GM23338 (cell line): Measurements from ENCODE around the gene TRPC5OS. TPM values are rescaled to one million over a fixed set of nuclear protein-coding genes. Genes with fewer than 3 reads are reported as not detected.

Source experiments
- ATAC-seq: fragments of 200-7000 bp; cut with Tn5 transposase; 3 replicates; pipeline ENCODE4 v1.9.1; 2020
- DNase-seq: peaks from one replicate; pipeline ENCODE4 v3.0.0-alpha.2; 2015; ENCODE audit warnings: low spot score
- H2AFZ ChIP-seq: fragments of 200-600 bp; sonication (generic); 2 replicates; pipeline ENCODE4 v1.8.0; 2016; ENCODE audit warnings: antibody characterized with exemption, mild to moderate bottlenecking, moderate library complexity
- H3F3A ChIP-seq: fragments of 200-600 bp; sonication (generic); replicated peaks from 2 replicates; pipeline ENCODE4 v1.8.0; 2017; ENCODE audit warnings: antibody characterized with exemption, mixed run types, low read depth
- H3K27ac ChIP-seq: fragments of 200-600 bp; sonication (generic); 2 replicates; pipeline ENCODE4 v1.6.1; 2016; ENCODE audit warnings: low read depth
- H3K27me3 ChIP-seq: fragments of 200-600 bp; sonication (generic); 2 replicates; pipeline ENCODE4 v1.8.0; 2016; ENCODE audit warnings: mild to moderate bottlenecking, mixed run types, moderate library complexity; ENCODE audit not compliant: insufficient read depth
- H3K36me3 ChIP-seq: fragments of 200-600 bp; sonication (generic); 2 replicates; pipeline ENCODE4 v1.8.0; 2016; ENCODE audit warnings: mild to moderate bottlenecking; ENCODE audit not compliant: insufficient read depth
- H3K4me1 ChIP-seq: fragments of 200-600 bp; sonication (generic); 2 replicates; pipeline ENCODE4 v1.8.0; 2016; ENCODE audit warnings: mild to moderate bottlenecking, moderate library complexity; ENCODE audit not compliant: insufficient read depth
- H3K4me2 ChIP-seq: fragments of 200-600 bp; sonication (generic); 2 replicates; pipeline ENCODE4 v1.7.1; 2017; ENCODE audit warnings: mixed run types
- H3K4me3 ChIP-seq: fragments of 200-600 bp; sonication (generic); 2 replicates; pipeline ENCODE4 v1.6.1; 2016; ENCODE audit warnings: mixed run types
- H3K79me2 ChIP-seq: fragments of 200-600 bp; sonication (generic); replicated peaks from 2 replicates; pipeline ENCODE4 v1.8.0; 2017; ENCODE audit warnings: mild to moderate bottlenecking; ENCODE audit not compliant: insufficient read depth
- H3K9me2 ChIP-seq: fragments of 200-600 bp; sonication (generic); 2 replicates; pipeline ENCODE4 v1.8.0; 2017; ENCODE audit not compliant: insufficient read depth
- H4K20me1 ChIP-seq: fragments of 200-600 bp; sonication (generic); replicated peaks from 2 replicates; pipeline ENCODE4 v1.8.0; 2017; ENCODE audit warnings: mild to moderate bottlenecking; ENCODE audit not compliant: insufficient read depth
- H3K27ac Mint-ChIP-seq: 2 replicates; pipeline ENCODE4 v1.8.0; 2020; ENCODE audit warnings: inconsistent platforms, mild to moderate bottlenecking, moderate library complexity, mixed read lengths
- H3K27me3 Mint-ChIP-seq: 3 replicates; pipeline ENCODE4 v1.8.0; 2022; ENCODE audit warnings: low read depth, mild to moderate bottlenecking, moderate library complexity, mixed read lengths, inconsistent platforms; ENCODE audit not compliant: insufficient read depth, poor library complexity
- H3K36me3 Mint-ChIP-seq: 3 replicates; pipeline ENCODE4 v1.8.0; 2021; ENCODE audit warnings: low read depth, mild to moderate bottlenecking, inconsistent platforms, moderate library complexity, mixed read lengths
- H3K4me1 Mint-ChIP-seq: 3 replicates; pipeline ENCODE4 v1.8.0; 2020; ENCODE audit warnings: mild to moderate bottlenecking, inconsistent platforms, mixed read lengths
- H3K4me3 Mint-ChIP-seq: 3 replicates; pipeline ENCODE4 v1.8.0; 2021; ENCODE audit warnings: moderate library complexity, mild to moderate bottlenecking, inconsistent platforms, mixed read lengths
- H3K9me3 Mint-ChIP-seq: 3 replicates; pipeline ENCODE4 v1.8.0; 2020; ENCODE audit warnings: moderate library complexity, mild to moderate bottlenecking, inconsistent platforms, mixed read lengths
- CTCF ChIP-seq, 2 experiments: fragments of 200-600 bp in 1 of 2; sonication (generic) in 1 of 2; conservative IDR thresholded peaks; 2 replicates each; pipeline versions ENCODE4 v1.5.1 to v1.6.1; 2016 to 2017; ENCODE audit warnings: antibody characterized with exemption in 2 of 2, low read depth in 2 of 2, mild to moderate bottlenecking in 2 of 2, moderate library complexity in 1 of 2
- ETS1 ChIP-seq: IDR thresholded peaks from 2 replicates; pipeline ENCODE4 v1.6.1; 2016; ENCODE audit warnings: antibody characterized with exemption
- JUNB ChIP-seq: IDR thresholded peaks from one replicate; pipeline ENCODE4 v1.6.1; 2016; ENCODE audit warnings: antibody characterized with exemption; ENCODE audit not compliant: unreplicated experiment
- NANOG ChIP-seq: IDR thresholded peaks from 2 replicates; pipeline ENCODE4 v1.6.1; 2016; ENCODE audit warnings: antibody characterized with exemption, borderline replicate concordance
- REST ChIP-seq: IDR thresholded peaks from one replicate; pipeline ENCODE4 v1.6.1; 2018; ENCODE audit warnings: antibody characterized with exemption; ENCODE audit not compliant: unreplicated experiment
- ZNF114 ChIP-seq: fragments of 250-450 bp; sonication (Bioruptor Pico); IDR thresholded peaks from 2 replicates; pipeline ENCODE4 v1.5.0; 2020; ENCODE audit warnings: mild to moderate bottlenecking, moderate library complexity
- ZNF331 ChIP-seq: fragments of 250-450 bp; sonication (Bioruptor Pico); IDR thresholded peaks from 2 replicates; pipeline ENCODE4 v1.5.0; 2020; ENCODE audit warnings: low read depth, mild to moderate bottlenecking, moderate library complexity
- polyA plus RNA-seq: library from polyadenylated mRNA; unstranded; fragments of >200 nt; fragmentation: Nextera tagmentation; extraction: Ambion mirVana; gene quantifications from 2 replicates; pipeline ENCODE4 v1.2.1, GENCODE V29; 2016
- total RNA-seq: library from RNA; depleted of rRNA; stranded (reverse); fragments of >200 nt; shearing (Covaris generic); gene quantifications from 2 replicates; pipeline ENCODE4 v1.2.3, GENCODE V29; 2014
- TF ChIP-seq, protein P1 (sequence below): fragments of 250-450 bp; sonication (Bioruptor Pico); IDR thresholded peaks from 2 replicates; pipeline ENCODE4 v1.5.0; 2020; ENCODE audit warnings: mild to moderate bottlenecking, moderate library complexity

TRPC5OS gene
- total and polyA plus RNA-seq, 2 experiments from 2014 or later, result not detected

DNA sequence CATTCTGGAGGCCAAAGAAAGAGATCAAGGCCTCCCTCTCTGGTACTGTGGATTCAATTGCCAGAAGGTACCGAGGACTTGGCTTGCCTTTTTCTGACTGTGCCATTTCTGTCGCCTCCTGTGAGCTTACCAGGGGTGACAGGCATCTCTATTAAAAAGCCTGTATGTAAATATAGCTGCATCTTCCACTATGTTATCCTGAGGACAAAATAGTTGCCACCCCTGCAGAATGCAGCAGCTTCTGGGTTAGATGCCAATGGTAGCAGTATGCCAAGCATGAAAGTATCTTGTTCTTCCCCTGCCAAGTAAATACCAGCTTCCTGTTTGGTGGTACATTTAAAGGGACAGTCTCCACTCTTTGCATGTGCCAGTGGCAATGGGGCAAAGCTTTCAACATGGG, 10.7 kb downstream of the TRPC5OS start (continued):
- TF ChIP-seq ETS1 (no peak), JUNB (no peak)
- TF ChIP-seq, protein P1, sequence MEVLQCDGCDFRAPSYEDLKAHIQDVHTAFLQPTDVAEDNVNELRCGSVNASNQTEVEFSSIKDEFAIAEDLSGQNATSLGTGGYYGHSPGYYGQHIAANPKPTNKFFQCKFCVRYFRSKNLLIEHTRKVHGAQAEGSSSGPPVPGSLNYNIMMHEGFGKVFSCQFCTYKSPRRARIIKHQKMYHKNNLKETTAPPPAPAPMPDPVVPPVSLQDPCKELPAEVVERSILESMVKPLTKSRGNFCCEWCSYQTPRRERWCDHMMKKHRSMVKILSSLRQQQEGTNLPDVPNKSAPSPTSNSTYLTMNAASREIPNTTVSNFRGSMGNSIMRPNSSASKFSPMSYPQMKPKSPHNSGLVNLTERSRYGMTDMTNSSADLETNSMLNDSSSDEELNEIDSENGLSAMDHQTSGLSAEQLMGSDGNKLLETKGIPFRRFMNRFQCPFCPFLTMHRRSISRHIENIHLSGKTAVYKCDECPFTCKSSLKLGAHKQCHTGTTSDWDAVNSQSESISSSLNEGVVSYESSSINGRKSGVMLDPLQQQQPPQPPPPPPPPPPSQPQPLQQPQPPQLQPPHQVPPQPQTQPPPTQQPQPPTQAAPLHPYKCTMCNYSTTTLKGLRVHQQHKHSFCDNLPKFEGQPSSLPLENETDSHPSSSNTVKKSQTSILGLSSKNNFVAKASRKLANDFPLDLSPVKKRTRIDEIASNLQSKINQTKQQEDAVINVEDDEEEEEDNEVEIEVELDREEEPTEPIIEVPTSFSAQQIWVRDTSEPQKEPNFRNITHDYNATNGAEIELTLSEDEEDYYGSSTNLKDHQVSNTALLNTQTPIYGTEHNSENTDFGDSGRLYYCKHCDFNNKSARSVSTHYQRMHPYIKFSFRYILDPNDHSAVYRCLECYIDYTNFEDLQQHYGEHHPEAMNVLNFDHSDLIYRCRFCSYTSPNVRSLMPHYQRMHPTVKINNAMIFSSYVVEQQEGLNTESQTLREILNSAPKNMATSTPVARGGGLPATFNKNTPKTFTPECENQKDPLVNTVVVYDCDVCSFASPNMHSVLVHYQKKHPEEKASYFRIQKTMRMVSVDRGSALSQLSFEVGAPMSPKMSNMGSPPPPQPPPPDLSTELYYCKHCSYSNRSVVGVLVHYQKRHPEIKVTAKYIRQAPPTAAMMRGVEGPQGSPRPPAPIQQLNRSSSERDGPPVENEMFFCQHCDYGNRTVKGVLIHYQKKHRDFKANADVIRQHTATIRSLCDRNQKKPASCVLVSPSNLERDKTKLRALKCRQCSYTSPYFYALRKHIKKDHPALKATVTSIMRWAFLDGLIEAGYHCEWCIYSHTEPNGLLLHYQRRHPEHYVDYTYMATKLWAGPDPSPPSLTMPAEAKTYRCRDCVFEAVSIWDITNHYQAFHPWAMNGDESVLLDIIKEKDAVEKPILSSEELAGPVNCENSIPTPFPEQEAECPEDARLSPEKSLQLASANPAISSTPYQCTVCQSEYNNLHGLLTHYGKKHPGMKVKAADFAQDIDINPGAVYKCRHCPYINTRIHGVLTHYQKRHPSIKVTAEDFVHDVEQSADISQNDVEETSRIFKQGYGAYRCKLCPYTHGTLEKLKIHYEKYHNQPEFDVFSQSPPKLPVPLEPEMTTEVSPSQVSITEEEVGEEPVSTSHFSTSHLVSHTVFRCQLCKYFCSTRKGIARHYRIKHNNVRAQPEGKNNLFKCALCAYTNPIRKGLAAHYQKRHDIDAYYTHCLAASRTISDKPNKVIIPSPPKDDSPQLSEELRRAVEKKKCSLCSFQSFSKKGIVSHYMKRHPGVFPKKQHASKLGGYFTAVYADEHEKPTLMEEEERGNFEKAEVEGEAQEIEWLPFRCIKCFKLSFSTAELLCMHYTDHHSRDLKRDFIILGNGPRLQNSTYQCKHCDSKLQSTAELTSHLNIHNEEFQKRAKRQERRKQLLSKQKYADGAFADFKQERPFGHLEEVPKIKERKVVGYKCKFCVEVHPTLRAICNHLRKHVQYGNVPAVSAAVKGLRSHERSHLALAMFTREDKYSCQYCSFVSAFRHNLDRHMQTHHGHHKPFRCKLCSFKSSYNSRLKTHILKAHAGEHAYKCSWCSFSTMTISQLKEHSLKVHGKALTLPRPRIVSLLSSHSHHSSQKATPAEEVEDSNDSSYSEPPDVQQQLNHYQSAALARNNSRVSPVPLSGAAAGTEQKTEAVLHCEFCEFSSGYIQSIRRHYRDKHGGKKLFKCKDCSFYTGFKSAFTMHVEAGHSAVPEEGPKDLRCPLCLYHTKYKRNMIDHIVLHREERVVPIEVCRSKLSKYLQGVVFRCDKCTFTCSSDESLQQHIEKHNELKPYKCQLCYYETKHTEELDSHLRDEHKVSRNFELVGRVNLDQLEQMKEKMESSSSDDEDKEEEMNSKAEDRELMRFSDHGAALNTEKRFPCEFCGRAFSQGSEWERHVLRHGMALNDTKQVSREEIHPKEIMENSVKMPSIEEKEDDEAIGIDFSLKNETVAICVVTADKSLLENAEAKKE, result no peak

DNA sequence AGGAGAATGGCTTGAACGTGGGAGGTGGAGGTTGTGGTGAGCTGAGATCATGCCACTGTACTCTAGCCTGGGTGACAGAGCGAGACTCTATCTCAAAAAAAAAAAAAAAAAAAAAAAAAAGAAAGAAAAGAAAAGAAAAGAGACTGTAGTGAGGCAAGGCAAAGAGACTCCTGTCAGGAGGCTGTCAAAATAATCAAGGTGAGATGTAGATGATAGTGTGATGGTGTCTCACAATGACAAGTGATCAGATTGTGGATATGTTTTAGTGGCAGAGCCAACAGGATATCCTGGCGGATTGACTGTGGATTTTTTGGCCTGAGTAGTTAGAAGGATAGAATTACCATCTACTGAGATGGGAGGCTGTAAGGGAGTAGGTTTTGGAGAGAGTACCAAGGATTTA, 12.6 kb downstream of the TRPC5OS start:
- no peaks in the 10 kb centered on the region for H3K9me2 ChIP-seq
- Mint-ChIP-seq H3K9me3 (no peaks in the 10 kb centered on the region), H3K27me3 (no peaks in the 10 kb centered on the region), H3K36me3 (no peaks in the 10 kb centered on the region), H3K4me3 (no peak overlapping the region), H3K4me1 (no peaks in the 10 kb centered on the region), H3K27ac (no peak overlapping the region)
- H3K79me2 ChIP-seq, result no peaks in the 10 kb centered on the region
- H3K4me3 ChIP-seq, result no peak overlapping the region
- ATAC-seq, result no peak
- no peak overlapping the region for H3K4me2 ChIP-seq
- no peak for DNase-seq
- H3K4me1 ChIP-seq, result no peaks in the 10 kb centered on the region
- H3K27me3 ChIP-seq, result no peaks in the 10 kb centered on the region
- no peaks in the 10 kb centered on the region for H3K36me3 ChIP-seq
- no peak overlapping the region for H2AFZ ChIP-seq
- H4K20me1 ChIP-seq, result no peaks in the 10 kb centered on the region
- no peaks in the 10 kb centered on the region for H3F3A ChIP-seq
- no peak overlapping the region for H3K27ac ChIP-seq
- no peak for TF ChIP-seq REST
- no peak for TF ChIP-seq JUNB
- TF ChIP-seq NANOG, result no peak
- TF ChIP-seq ZNF331, result no peak
- no peak for TF ChIP-seq CTCF (conservative IDR thresholded peaks at IDR 0.05; ENCODE audit: low read depth in 2 of 2)
- TF ChIP-seq ZNF114 (CRISPR knock-in tag), result no peak
